Measurements from ENCODE around the gene CPNE5.

The CPNE5 gene

GRCh38 chr6:36760685-36761435 lies 78.4 kb downstream of the CPNE5 start:
- DNase-seq (ENCODE audit: low spot score), result no peak

- DNase-seq (ENCODE audit: low spot score), result peak; percentile 91
These were observed 80.0 kb downstream of the CPNE5 start for GRCh38 chr6:36759148-36759759.

- no peak for DNase-seq (ENCODE audit: low spot score)
These were observed 80.6 kb downstream of the CPNE5 start for GRCh38 chr6:36758516-36759147.

- DNase-seq (ENCODE audit: low spot score), result no peak
These were observed 81.2 kb downstream of the CPNE5 start for GRCh38 chr6:36757943-36758508.

GRCh38 chr6:36757206-36757605 lies 82.0 kb downstream of the CPNE5 start:
- DNase-seq (ENCODE audit: low spot score), result no peak

- no peak for DNase-seq (ENCODE audit: low spot score)
These were observed 82.5 kb downstream of the CPNE5 start for GRCh38 chr6:36756786-36757185.

- no peak for DNase-seq (ENCODE audit: low spot score)
These were observed 83.6 kb downstream of the CPNE5 start for GRCh38 chr6:36755435-36756348.

- no peak for DNase-seq (ENCODE audit: low spot score)
These were observed 84.4 kb downstream of the CPNE5 start for GRCh38 chr6:36754582-36755434.

GRCh38 chr6:36753671-36754405 lies 85.4 kb downstream of the CPNE5 start:
- no peak for DNase-seq (ENCODE audit: low spot score)

- DNase-seq (ENCODE audit: low spot score), result no peak
These were observed 86.2 kb downstream of the CPNE5 start for GRCh38 chr6:36752886-36753506.

- no peak for DNase-seq (ENCODE audit: low spot score)
These were observed 86.9 kb downstream of the CPNE5 start for GRCh38 chr6:36752187-36752885.

- no peak for DNase-seq (ENCODE audit: low spot score)
These were observed 87.4 kb downstream of the CPNE5 start for GRCh38 chr6:36751833-36752186.

- no peak for DNase-seq (ENCODE audit: low spot score)
These were observed 88.2 kb downstream of the CPNE5 start for GRCh38 chr6:36751091-36751490.

GRCh38 chr6:36749829-36750489 lies 89.3 kb downstream of the CPNE5 start:
- no peak for DNase-seq (ENCODE audit: low spot score)

GRCh38 chr6:36746251-36746650 lies 93.0 kb downstream of the CPNE5 start:
- DNase-seq (ENCODE audit: low spot score), result no peak

GRCh38 chr6:36745836-36746235 lies 93.4 kb downstream of the CPNE5 start:
- DNase-seq (ENCODE audit: low spot score), result no peak

- DNase-seq (ENCODE audit: low spot score), result no peak
These were observed 94.0 kb downstream of the CPNE5 start for GRCh38 chr6:36745283-36745682.

- no peak for DNase-seq (ENCODE audit: low spot score)
These were observed 95.0 kb downstream of the CPNE5 start for GRCh38 chr6:36744304-36744673.

Measured in AG08396 (cell line).